ENCODE measurements around the gene CBY1.
"Not testable (repeated sequence)": the region's sequence is repeated elsewhere in the genome, so short reads cannot be mapped to it uniquely, and the experiment has no call there.

CBY1 gene

GRCh38 chr22:38656256-38657044, at the start of gene CBY1, which contains the start of gene FAM227A:
Gene CBY1, plus strand, starts transcription at chr22:38656638. Its CDS starts 11,417 bp downstream, at chr22:38668055.
Gene FAM227A, minus strand, starts transcription at chr22:38656392. Its CDS starts 6,224 bp downstream, at chr22:38650168.
- peak; percentile 83 to 88 for DNase-seq

DNA sequence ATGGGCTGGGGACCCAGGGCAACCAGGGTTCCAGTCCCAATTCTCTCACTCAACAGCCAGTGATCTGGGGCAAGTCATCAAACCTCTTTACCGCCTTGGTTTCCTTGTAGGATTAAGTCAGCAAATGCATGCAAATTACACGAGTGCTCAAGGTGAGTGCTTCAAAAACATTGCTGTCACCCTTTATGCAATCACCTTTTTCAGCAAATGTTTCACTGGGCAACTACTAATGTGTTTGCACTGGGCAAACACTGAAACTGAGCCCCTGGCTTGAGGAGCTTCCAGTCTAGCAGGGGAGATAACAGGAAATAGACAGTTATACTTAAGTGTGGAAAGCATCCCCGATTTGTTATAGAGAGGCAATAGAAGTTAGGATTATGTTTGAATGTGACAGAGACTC, 48.8 kb upstream of the CBY1 start:
- DNase-seq: no peak

GRCh38 chr22:38608992-38609750, 47.3 kb upstream of the CBY1 start:
- DNase-seq: no peak

GRCh38 chr22:38610234-38610633, 46.2 kb upstream of the CBY1 start:
- no peak for DNase-seq

DNA sequence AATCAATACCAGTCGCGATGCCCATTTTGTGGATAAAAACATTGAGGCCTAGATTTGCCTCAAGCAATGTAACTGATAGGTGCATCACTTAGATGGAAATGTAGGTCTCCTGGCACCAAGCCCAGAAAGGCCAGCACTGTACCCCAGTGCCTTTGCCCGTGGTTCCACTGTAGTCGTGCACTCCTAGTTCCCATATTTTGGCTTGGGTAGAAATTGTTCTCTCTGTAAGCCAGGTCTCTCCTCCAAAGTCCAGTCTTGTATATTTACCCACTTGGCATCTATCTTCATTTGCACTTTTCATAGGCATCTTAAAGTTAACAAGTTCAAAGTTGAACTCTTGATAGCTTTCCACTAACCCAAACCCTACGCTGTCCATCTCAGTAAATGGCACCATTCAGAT, 44.9 kb upstream of the CBY1 start:
- DNase-seq: no peak

DNA sequence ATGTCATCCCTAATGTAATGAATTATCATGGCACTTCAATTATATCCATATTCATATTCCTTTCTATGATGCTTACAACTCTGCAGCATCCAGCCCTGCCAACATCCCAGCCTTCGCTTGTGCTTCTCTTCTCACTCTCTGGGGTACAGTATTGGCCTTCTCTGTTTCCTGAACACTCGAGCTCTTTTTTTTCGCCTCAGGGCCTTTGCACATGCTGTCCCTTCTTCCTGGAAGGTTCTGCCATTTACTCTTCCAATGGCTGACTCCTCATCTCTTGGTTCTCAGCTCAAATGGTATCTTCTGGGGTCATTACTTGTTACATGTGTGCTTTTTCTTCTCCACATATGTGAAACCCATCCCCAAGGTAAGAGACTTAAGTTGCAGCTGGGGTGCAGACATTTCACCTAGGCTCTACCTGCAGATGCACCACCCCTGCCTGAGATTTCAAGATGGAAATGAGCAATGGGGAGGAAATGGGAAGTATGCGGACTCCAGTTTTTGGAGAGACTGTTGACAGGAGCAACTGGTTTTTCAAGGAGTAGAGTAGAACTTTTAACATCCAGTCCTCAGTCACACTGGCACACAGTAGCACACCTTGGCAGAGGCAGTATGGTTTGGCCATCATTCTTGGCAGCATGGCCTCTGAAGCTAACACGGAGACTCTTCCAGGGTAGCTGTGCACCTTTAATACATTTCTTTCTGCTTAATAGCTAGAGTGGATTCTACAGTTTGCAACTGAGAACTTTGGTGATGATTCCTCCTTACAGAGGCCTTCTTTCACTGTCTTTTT, 44.0 kb upstream of the CBY1 start:
- no peak for DNase-seq

DNA sequence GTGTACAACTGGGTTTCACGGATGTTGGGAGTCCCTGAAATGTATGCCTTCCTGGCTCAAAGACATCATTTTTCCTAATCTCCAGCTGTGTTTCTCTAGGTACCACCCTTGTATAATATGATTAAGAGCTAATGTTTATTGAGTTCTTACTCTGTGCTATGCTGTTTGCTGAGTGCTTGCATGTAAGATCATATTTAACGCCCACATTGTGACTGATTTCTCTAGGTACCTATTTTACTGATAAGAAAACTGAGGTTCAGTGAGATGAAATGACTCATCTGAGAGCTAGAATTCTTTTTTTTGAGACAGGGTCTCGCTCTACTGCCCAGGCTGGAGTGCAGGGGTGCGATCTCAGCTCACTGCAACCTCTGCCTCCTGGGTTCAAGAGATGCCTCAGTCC, 42.9 kb upstream of the CBY1 start:
- DNase-seq: no peak

DNA sequence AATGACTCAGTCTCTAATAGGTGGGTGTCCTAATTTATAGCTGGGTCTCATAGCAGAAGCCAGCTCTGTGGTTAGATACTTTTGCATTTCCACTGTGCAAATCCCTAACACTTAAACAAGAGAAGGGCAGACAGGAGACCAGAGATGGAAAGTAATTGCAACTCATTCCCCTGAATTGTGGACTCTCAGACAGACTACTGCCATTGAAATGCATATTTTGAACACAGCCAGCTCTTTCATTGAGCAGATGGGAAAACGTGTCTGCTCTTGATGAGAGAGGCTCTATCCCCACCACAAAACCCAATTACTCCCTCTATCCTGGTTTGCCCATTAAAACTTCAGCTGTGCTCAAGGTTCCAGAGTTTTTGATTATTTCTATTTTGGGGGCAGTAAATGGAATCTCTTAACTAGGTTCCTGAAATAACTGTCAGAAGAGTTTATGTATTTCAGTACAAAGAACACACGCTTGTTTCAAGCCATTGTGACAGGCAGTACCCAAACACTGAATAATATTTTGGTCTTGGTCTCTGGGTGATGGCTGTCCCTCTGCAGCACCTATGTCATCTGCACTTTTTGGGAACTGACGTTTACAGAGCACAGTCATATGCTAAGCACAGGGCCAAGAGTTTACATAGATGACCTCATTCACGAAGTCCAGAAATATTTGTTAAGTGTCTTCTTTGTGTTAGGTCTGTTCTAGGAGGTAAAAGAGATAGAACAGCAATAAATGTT, 41.9 kb upstream of the CBY1 start:
- no peak for DNase-seq

GRCh38 chr22:38615064-38615405, 41.4 kb upstream of the CBY1 start:
- DNase-seq: not testable (repeated sequence)

DNA sequence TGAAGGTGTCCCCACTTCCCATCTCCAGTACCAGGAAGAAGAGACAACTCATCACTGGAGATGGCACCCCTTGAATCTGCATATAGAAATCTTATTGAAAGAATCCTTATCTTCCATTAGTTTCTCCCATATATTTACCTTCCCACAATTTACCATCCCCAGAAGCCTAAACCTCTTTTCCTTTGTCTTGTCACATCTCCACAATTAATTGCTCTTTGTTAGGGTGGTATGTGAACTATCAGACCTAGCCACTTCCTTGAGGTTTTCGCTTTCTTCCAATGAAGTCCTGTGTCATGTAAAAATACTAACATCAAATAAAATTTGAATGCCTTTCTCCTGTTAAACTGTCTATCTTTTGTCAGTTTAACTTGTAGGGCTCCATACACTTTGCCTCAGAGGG, 38.2 kb upstream of the CBY1 start:
- DNase-seq: no peak

GRCh38 chr22:38618682-38619081, 37.8 kb upstream of the CBY1 start:
- DNase-seq: no peak

DNA sequence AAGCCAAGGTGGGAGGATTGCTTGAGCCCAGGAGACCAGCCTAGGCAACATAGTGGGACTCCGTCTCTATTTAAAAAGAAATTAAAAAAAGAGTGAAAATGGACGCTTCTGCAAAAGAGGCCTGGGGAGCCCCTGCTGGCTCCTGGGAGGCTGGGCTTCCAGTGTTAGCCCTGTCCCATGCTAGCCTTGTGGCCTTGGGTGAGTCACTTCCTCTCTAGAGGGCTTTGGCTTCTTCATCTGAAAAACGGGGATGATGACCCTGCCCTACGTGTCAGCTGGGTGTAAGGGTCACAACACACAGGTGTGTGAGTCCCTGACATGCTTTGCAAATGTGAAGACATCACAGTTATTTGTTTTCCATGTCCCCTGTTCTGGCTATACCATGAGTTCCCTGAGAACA, 33.1 kb upstream of the CBY1 start:
- no peak for DNase-seq

DNA sequence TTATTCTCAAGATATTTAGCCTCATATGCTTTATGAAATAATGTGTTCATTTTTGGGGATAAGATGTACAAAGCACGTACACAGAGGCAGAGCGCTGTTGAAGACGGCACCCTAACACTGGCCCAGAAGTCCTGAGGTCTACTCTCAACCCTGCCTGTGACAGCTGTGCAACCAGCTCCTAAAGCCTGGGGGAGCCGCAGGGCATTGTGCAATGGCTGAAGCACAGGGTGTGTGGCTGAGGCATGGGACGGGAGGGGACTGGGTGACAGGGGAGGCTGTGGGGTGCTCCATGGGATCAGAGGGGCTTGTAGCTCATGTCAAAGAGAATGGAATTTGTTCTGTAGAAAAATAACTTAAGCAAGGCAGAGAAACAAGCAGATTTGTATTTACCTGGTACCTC, 28.0 kb upstream of the CBY1 start:
- DNase-seq: no peak

DNA sequence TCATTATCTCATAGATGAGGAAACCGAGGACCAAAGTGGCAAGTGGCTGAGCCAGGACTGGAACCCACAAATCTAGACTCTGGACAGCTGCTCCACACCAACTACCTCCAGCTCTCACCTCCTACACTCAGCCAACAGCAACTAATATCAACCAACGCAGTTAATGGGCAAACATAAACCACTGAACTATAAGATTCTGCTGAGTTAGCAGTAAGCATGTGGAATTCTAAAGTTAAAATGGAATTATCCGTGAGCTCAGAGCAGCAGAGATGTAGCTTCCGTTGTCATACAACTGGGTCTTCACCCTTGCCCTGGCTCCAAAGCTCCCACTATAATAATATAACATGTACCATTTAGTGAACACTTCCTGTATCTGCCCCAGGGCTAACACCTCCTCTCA, 27.3 kb upstream of the CBY1 start:
- no peak for DNase-seq

DNA sequence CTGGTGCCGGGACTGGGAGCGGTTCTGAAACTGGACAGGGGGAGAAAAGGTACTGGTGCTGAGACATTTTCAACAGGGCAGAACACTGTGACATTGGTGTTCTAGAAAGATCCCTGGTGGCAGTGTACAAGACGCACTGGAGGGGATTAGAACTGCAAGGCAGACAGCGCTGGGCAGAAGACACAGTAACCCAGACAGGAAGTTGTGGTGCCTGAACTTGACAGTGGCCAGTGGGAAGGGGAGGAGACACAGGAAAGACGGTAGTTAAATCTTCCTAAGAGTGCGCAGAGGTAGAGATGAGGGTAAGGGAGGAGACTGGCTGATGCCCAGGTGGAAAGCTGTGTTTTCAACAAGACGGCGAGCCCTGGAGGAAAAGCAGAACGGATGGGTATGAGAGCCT, 24.7 kb upstream of the CBY1 start:
- no peak for DNase-seq

- no peak for DNase-seq
These were observed 23.9 kb upstream of the CBY1 start for GRCh38 chr22:38632528-38632927.

- DNase-seq: no peak
These were observed 18.2 kb upstream of the CBY1 start for GRCh38 chr22:38638216-38638615.

DNA sequence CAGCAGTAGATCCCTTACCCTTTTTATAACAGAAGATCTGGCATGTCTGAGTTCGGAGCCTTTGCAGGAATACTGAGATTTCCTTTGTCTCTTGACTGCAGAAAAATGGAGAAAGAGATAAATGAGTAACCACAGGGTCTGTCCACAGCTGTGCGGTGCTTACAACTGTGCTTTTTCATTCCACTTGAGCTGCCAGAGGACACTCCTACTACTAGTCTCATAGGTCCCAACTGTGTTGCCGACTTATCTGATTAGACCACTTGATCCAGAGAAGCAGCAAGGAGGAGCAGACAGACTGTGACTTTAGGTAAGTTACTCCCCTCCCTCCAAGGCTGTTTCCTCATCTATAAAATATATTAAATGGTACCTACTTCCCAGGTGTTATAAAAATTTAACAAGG, 17.7 kb upstream of the CBY1 start:
- DNase-seq: no peak

GRCh38 chr22:38641476-38642040, 14.9 kb upstream of the CBY1 start:
- DNase-seq: no peak

DNA sequence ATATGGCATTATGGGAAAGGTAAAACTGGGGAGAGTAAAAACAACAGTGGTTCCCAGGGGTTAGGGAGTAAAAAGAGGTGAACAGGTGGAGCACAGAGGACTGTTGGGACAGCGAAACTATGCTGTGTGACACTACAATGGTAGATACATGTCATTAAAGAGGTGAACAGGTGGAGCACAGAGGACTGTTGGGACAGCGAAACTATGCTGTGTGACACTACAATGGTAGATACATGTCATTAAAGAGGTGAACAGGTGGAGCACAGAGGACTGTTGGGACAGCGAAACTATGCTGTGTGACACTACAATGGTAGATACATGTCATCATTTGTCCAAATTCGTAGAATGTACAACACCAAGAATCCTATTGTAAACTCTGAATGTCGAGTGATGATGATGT, 12.2 kb upstream of the CBY1 start:
- not testable (repeated sequence) for DNase-seq

DNA sequence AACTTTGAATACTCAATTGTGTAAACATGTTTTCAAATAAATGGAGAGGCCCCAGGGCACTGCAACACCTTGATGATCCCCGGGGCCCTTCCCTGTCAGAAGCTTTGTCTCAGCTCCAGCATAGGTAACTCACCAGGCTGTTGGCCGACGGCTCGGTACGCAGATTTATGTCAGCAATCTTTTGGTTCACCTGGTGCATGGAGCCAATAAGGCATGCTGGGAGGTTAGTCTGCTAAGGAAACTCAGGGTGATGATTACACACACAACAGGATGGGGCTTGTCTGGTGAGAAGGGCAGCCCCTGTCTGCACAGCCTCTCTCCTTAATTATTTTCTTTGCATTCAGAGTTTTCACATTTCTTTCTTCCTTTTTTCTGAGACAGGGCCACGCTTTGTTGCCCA, 11.0 kb upstream of the CBY1 start:
- no peak for DNase-seq

GRCh38 chr22:38649841-38650522, 6.5 kb upstream of the CBY1 start:
- no peak for DNase-seq
